ENCODE measurements around the gene ZFP92. TPM values are rescaled to one million over a fixed set of nuclear protein-coding genes. Genes with fewer than 3 reads are reported as not detected.

ZFP92 gene, protein sequence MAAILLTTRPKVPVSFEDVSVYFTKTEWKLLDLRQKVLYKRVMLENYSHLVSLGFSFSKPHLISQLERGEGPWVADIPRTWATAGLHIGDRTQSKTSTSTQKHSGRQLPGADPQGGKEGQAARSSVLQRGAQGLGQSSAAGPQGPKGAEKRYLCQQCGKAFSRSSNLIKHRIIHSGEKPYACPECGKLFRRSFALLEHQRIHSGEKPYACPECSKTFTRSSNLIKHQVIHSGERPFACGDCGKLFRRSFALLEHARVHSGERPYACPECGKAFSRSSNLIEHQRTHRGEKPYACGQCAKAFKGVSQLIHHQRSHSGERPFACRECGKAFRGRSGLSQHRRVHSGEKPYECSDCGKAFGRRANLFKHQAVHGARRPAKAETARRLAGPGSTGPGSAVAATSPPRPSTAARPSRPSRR
- not detected for polyA plus RNA-seq (2012; ENCODE audit: insufficient read length, low read depth)

DNA sequence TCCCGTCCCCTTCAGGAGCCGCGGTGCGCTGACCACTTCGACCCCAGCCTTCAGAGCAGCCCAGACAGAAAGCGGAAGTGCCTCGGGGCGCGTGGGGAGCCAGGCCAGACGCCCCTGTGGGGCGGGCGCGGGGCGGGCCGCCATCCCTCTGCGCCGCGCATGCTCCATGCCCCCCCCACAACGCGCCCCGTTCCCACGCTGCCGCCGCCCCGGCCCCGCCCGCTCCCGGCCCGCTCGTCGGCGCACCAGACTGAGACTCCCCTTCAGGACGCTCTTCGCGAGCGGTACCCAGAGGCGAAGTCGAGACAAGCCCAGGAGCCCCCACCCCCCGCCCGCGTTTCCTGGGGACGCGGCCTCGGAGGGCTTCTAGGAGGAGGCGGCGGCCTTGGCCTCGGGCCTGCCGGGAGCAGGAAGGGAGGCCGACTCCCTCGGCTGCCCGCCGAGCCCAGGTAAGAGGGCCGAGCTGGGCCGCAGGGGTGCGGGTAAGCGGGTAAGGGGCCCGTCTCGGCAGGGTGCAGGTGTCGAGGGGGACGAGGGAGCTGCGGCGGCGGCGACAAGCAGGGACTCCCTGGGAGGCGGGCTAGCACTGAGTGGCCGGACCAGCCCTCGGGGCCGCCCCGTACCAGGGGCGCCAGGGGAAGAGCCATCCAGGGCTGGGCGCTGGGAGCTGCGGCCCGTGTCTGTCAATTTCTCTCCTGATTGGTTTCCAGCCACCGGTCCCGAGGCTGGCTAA, at the start of gene ZFP92:
ZFP92 (plus strand) TSS at position 218 of the 733 bp plus-strand sequence. CDS start 6,851 bp downstream, outside the sequence.
- TF ChIP-seq POLR2AphosphoS5 (IDR thresholded peaks at IDR 0.05; ENCODE audit: low read depth, low read length) (no peak), SIN3A (IDR thresholded peaks at IDR 0.05; ENCODE audit: borderline replicate concordance, insufficient read depth, low read length) (no peak), TAF1 (IDR thresholded peaks at IDR 0.05; ENCODE audit: borderline replicate concordance, insufficient read depth, low read length) (no peak), FOXP2 (optimal IDR thresholded peaks at IDR 0.05; ENCODE audit: borderline replicate concordance, extremely low read depth, extremely low read length, insufficient read depth) (no peak)
- TF ChIP-seq, protein P1, sequence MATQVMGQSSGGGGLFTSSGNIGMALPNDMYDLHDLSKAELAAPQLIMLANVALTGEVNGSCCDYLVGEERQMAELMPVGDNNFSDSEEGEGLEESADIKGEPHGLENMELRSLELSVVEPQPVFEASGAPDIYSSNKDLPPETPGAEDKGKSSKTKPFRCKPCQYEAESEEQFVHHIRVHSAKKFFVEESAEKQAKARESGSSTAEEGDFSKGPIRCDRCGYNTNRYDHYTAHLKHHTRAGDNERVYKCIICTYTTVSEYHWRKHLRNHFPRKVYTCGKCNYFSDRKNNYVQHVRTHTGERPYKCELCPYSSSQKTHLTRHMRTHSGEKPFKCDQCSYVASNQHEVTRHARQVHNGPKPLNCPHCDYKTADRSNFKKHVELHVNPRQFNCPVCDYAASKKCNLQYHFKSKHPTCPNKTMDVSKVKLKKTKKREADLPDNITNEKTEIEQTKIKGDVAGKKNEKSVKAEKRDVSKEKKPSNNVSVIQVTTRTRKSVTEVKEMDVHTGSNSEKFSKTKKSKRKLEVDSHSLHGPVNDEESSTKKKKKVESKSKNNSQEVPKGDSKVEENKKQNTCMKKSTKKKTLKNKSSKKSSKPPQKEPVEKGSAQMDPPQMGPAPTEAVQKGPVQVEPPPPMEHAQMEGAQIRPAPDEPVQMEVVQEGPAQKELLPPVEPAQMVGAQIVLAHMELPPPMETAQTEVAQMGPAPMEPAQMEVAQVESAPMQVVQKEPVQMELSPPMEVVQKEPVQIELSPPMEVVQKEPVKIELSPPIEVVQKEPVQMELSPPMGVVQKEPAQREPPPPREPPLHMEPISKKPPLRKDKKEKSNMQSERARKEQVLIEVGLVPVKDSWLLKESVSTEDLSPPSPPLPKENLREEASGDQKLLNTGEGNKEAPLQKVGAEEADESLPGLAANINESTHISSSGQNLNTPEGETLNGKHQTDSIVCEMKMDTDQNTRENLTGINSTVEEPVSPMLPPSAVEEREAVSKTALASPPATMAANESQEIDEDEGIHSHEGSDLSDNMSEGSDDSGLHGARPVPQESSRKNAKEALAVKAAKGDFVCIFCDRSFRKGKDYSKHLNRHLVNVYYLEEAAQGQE (IDR thresholded peaks at IDR 0.05; ENCODE audit: insufficient read depth in 1 of 2, low read depth in 2 of 2, low read length in 2 of 2) = no peak

DNA sequence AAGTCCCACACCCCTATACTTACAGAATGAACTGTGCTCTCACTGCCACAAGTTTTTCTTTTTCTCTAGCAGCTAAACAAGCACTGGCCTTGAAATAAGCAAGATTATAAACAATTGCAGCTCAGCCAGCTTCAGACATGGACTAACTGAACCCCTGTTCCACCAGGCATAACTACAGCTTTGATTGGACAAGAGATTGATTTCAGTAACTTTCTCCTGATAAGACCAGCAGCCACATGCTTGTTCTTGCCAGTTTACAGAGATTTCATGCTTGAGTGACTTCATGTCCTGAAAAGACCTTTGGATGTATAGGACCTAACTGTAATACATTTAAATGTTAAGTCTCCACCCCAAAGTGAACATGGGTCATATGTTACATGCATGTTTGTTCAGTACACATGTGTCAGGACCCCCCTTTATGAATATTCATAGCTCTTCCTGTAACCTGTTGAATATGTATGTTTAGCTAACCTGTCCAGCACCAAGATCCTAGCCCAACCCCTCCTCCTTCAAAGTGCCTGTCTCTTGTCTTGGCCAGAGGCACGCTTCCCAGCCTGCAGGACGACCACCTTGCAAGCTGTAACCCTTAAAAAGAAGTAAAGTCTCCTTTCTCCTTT, 49.4 kb upstream of the ZFP92 start:
- TF ChIP-seq TAF1 (IDR thresholded peaks at IDR 0.05; ENCODE audit: borderline replicate concordance, insufficient read depth, low read length) (no peak), FOXP2 (optimal IDR thresholded peaks at IDR 0.05; ENCODE audit: borderline replicate concordance, extremely low read depth, extremely low read length, insufficient read depth) (no peak), POLR2AphosphoS5 (IDR thresholded peaks at IDR 0.05; ENCODE audit: low read depth, low read length) (no peak), SIN3A (IDR thresholded peaks at IDR 0.05; ENCODE audit: borderline replicate concordance, insufficient read depth, low read length) (no peak)
- TF ChIP-seq, protein P1 (IDR thresholded peaks at IDR 0.05; ENCODE audit: insufficient read depth in 1 of 2, low read depth in 2 of 2, low read length in 2 of 2) = no peak

DNA sequence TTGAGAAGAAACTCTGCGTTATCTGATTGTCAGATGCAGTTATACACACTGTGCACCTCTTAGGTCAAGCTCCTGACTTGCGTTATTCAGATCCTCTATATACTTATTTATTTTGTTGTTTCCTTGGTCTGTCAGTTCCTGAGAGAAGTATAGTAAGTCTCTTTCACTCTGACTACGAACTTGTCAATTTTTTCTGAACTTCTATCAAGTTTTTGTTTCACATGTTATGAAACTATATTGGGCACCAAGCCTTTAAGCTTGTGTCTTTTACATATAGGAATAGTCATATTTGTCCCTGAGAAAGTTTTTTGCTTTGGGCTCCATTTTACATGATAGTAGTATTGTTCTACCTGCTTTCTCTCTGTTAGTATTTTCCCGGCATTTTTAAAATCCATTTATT, 45.6 kb upstream of the ZFP92 start:
- TF ChIP-seq TAF1 (IDR thresholded peaks at IDR 0.05; ENCODE audit: borderline replicate concordance, insufficient read depth, low read length) (no peak), SIN3A (IDR thresholded peaks at IDR 0.05; ENCODE audit: borderline replicate concordance, insufficient read depth, low read length) (no peak), FOXP2 (optimal IDR thresholded peaks at IDR 0.05; ENCODE audit: borderline replicate concordance, extremely low read depth, extremely low read length, insufficient read depth) (no peak), POLR2AphosphoS5 (IDR thresholded peaks at IDR 0.05; ENCODE audit: low read depth, low read length) (no peak)
- TF ChIP-seq, protein P1 (IDR thresholded peaks at IDR 0.05; ENCODE audit: insufficient read depth in 1 of 2, low read depth in 2 of 2, low read length in 2 of 2) = no peak

DNA sequence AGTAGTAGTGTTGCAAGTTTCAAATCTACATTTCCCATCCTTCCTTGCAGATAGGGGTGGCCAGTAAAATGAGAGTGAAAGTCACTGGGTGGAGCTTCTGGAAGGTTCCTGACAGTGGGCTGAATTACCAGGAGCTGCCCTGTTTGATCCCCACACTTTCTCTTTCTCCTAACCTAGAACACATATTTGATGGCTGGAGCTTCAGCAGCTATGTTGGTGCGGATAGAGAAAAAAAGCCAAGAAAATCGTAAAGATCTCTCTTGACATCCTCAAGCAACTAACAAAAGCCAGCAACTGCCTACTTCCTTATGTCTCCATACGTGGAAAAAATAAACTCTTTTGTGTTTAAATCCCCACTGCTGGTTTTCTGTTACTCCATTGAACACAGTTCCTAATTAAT, 45.2 kb upstream of the ZFP92 start:
- TF ChIP-seq, protein P1 (IDR thresholded peaks at IDR 0.05; ENCODE audit: insufficient read depth in 1 of 2, low read depth in 2 of 2, low read length in 2 of 2) = no peak
- TF ChIP-seq POLR2AphosphoS5 (IDR thresholded peaks at IDR 0.05; ENCODE audit: low read depth, low read length) (no peak), FOXP2 (optimal IDR thresholded peaks at IDR 0.05; ENCODE audit: borderline replicate concordance, extremely low read depth, extremely low read length, insufficient read depth) (no peak), TAF1 (IDR thresholded peaks at IDR 0.05; ENCODE audit: borderline replicate concordance, insufficient read depth, low read length) (no peak), SIN3A (IDR thresholded peaks at IDR 0.05; ENCODE audit: borderline replicate concordance, insufficient read depth, low read length) (no peak)

Data from PFSK-1 (cell line).